Colonic mucosa (tissue), 4 donors: ENCODE data around the gene BSX. TPM values are rescaled to one million over a fixed set of nuclear protein-coding genes. Genes with fewer than 3 reads are reported as not detected.
A peak's percentile ranks its signal among the peaks of the same experiment; 100 is the strongest.

ENCODE experiments used
- DNase-seq: peaks from one replicate; pipeline ENCODE4 v3.0.0-alpha.2; 2020
- H3K27ac ChIP-seq: fragments of 200-600 bp; one replicate; pipeline ENCODE4 v1.8.0; 2021
- H3K27me3 ChIP-seq: fragments of 200-600 bp; one replicate; pipeline ENCODE4 v1.8.0; 2021
- H3K36me3 ChIP-seq: fragments of 200-600 bp; one replicate; pipeline ENCODE4 v1.8.0; 2021
- H3K4me1 ChIP-seq: fragments of 200-600 bp; one replicate; pipeline ENCODE4 v1.8.0; 2021; ENCODE audit warnings: mild to moderate bottlenecking
- H3K4me3 ChIP-seq: fragments of 200-600 bp; one replicate; pipeline ENCODE4 v1.8.0; 2021
- H3K9ac ChIP-seq, 2 donors: one replicate each; pipeline ENCODE4 v1.7.0; 2013; ENCODE audit warnings: control low read depth in 2 of 2, low read depth in 2 of 2, low read length in 2 of 2
- H3K9me3 ChIP-seq: fragments of 200-600 bp; one replicate; pipeline ENCODE4 v1.8.0; 2021
- CTCF ChIP-seq: fragments of 200-600 bp; IDR thresholded peaks from one replicate; pipeline ENCODE4 v1.8.0; 2022; ENCODE audit warnings: antibody characterized with exemption, mild to moderate bottlenecking
- intact Hi-C: fragments of 100-400 bp; cut with DNase I; formaldehyde crosslinking; loops from one replicate; pipeline ENCODE4 v1.14.1; 2022
- total RNA-seq, 2 donors: library from RNA; stranded (reverse); fragmentation: NEBNext Ultra II Directional in 1 of 2; extraction: Animal tissue kit (Norgen Biotek cat#: 25700) in 1 of 2; gene quantifications; one replicate each; pipeline ENCODE4 v1.2.1, GENCODE V29; 2021
- donor health status: healthy.
- donor health status: DM: no; HTN: no; CAD: no.
- donor health status: DM: no; HTN: no; CAD: no.

The BSX gene
- not detected for total RNA-seq

- Histone ChIP-seq H3K27ac (no peak within 1 kb of the TSS), H3K9ac (no peak within 1 kb of the TSS), H3K36me3 (no peaks in the 10 kb centered on the region), H3K4me3 (no peak within 1 kb of the TSS), H3K27me3 (peaks cover 84% of the 10 kb centered on the region), H3K9me3 (no peaks in the 10 kb centered on the region), H3K4me1 (no peaks in the 10 kb centered on the region)
- no peak for TF ChIP-seq CTCF
- intact Hi-C loops, result no loop called here
- DNase-seq, result peak; percentile 38
Observed at GRCh38 chr11:122981388-122982264, at the start of gene BSX. Gene BSX (minus strand): TSS chr11:122981834. CDS start chr11:122981671, 163 bp downstream.

GRCh38 chr11:123030517-123030916 is 48.9 kb upstream of the BSX start:
- Histone ChIP-seq H3K27me3 (no peaks in the 10 kb centered on the region), H3K9ac (no peak overlapping the region), H3K36me3 (no peaks in the 10 kb centered on the region), H3K4me1 (no peaks in the 10 kb centered on the region), H3K4me3 (no peak overlapping the region), H3K27ac (no peak overlapping the region), H3K9me3 (no peaks in the 10 kb centered on the region)
- no peak for DNase-seq
- intact Hi-C loops, result no loop called here
- no peak for TF ChIP-seq CTCF

GRCh38 chr11:123020968-123021367 is 39.3 kb upstream of the BSX start:
- no peak overlapping the region for H3K27ac ChIP-seq
- H3K9ac ChIP-seq, result no peak overlapping the region
- DNase-seq, result no peak
- H3K4me3 ChIP-seq, result no peak overlapping the region
- H3K36me3 ChIP-seq, result no peaks in the 10 kb centered on the region
- H3K27me3 ChIP-seq, result no peaks in the 10 kb centered on the region
- TF ChIP-seq CTCF, result peak; percentile 28
- intact Hi-C loops, result loop anchor here (5.0 kb wide), 1 partner anchor 159 kb away; no protein-coding TSS in a partner anchor
- no peaks in the 10 kb centered on the region for H3K4me1 ChIP-seq
- no peaks in the 10 kb centered on the region for H3K9me3 ChIP-seq

- H3K36me3 ChIP-seq, result no peaks in the 10 kb centered on the region
- H3K9ac ChIP-seq, result no peak overlapping the region
- TF ChIP-seq CTCF, result no peak
Observed at GRCh38 chr11:123018702-123019101, 37.1 kb upstream of the BSX start.

GRCh38 chr11:123011510-123011909 is 29.9 kb upstream of the BSX start:
- intact Hi-C loops, result no loop called here
- DNase-seq, result no peak
- no peak for TF ChIP-seq CTCF
- no peaks in the 10 kb centered on the region for H3K9me3 ChIP-seq
- H3K9ac ChIP-seq, result no peak overlapping the region
- H3K4me3 ChIP-seq, result no peak overlapping the region
- H3K27me3 ChIP-seq, result no peaks in the 10 kb centered on the region
- no peaks in the 10 kb centered on the region for H3K4me1 ChIP-seq
- no peaks in the 10 kb centered on the region for H3K36me3 ChIP-seq
- H3K27ac ChIP-seq, result no peak overlapping the region

More at GRCh38 chr11:123018702-123019101, 37.1 kb upstream of the BSX start:
- H3K4me1 ChIP-seq, result no peaks in the 10 kb centered on the region
- H3K9me3 ChIP-seq, result no peaks in the 10 kb centered on the region
- no peaks in the 10 kb centered on the region for H3K27me3 ChIP-seq
- no peak overlapping the region for H3K27ac ChIP-seq
- intact Hi-C loops, result no loop called here
- no peak overlapping the region for H3K4me3 ChIP-seq
- no peak for DNase-seq
